Omental fat pad (tissue), 4 donors: ENCODE data around the gene CUX1. TPM values are rescaled to one million over a fixed set of nuclear protein-coding genes. Genes with fewer than 3 reads are reported as not detected.
"Not testable (repeated sequence)": the region's sequence is repeated elsewhere in the genome, so short reads cannot be mapped to it uniquely, and the experiment has no call there.

Experiments
- ATAC-seq: fragments of 150-250 bp; one replicate; pipeline ENCODE4 v1.9.1; 2016; ENCODE audit warnings: mild to moderate bottlenecking, moderate library complexity; ENCODE audit not compliant: low FRiP score
- DNase-seq: peaks from one replicate; pipeline ENCODE4 v3.0.0-alpha.2; 2019; ENCODE audit warnings: low spot score
- total RNA-seq, 4 donors: library from RNA; depleted of rRNA; stranded (reverse); fragments of >200 nt; gene quantifications; one replicate each; pipeline ENCODE4 v1.1.0, GENCODE V29; 2016
- TF ChIP-seq, protein P1 (sequence below), 3 donors: fragments of 450-650 bp; IDR thresholded peaks; one replicate each; pipeline ENCODE4 v1.5.1; 2016 to 2017; ENCODE audit warnings: antibody characterized with exemption in 3 of 3, mild to moderate bottlenecking in 3 of 3, moderate library complexity in 2 of 3

Gene CUX1
- total RNA-seq, 4 donors from 2014 or later: 67.6 to 141 (median 75.7) TPM

DNA sequence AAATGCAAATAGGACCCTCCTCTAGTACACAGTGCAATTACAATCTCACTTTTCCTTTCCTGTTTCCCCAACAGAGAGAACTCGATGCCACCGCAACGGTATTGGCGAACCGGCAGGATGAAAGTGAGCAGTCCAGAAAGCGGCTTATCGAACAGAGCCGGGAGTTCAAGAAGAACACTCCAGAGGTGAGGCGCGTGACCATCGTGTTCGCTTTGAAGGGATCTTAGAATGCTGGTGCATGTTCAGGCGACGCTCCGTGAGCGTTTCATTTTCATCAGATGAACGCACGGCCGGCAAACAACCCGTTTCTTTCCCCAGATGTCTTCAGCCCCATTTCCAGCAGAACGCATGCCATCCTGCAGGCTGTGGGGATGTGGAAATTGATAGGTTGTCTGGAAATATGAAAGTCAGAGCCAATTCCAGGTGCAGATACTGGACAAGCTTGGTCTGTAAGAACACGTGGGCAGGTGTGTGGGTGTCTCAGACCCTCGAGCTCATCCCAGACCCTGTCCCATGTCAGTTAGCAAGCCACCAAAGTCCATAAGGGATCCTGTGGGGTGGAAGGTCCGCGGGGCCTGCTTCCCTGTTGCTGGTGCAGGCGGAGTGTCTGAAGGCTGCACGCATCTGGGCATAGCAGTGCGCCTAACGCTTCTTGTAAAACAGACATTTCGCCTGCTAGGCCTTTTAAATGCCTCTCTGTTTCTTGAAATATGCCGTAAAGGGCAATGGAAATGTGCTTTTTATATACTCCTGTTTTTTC lies 98.8 kb downstream of the CUX1 start:
- DNase-seq: no peak
- no peak for ATAC-seq
- TF ChIP-seq, protein P1, sequence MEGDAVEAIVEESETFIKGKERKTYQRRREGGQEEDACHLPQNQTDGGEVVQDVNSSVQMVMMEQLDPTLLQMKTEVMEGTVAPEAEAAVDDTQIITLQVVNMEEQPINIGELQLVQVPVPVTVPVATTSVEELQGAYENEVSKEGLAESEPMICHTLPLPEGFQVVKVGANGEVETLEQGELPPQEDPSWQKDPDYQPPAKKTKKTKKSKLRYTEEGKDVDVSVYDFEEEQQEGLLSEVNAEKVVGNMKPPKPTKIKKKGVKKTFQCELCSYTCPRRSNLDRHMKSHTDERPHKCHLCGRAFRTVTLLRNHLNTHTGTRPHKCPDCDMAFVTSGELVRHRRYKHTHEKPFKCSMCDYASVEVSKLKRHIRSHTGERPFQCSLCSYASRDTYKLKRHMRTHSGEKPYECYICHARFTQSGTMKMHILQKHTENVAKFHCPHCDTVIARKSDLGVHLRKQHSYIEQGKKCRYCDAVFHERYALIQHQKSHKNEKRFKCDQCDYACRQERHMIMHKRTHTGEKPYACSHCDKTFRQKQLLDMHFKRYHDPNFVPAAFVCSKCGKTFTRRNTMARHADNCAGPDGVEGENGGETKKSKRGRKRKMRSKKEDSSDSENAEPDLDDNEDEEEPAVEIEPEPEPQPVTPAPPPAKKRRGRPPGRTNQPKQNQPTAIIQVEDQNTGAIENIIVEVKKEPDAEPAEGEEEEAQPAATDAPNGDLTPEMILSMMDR (IDR thresholded peaks at IDR 0.05): no peak

DNA sequence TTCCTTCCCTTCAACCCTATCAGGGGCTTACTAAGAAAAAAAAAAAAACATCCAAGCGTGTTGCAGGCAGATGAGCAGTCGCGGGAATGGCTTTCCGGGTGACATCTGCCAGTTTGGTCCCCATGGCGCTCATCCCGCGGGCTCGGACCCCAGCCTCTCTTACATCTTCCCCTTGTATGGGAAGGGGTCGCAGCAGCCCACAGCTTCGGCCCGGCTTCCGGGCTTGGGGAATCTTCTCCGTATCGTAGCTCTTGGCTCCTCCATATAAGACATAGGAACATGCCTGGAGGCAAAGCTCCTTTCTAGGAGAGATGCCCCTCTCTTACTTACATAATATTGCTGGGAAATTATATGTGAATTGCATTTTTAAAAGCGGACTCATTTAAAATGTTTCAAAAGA lies 99.5 kb downstream of the CUX1 start:
- ATAC-seq (no peak), DNase-seq (no peak)
- TF ChIP-seq, protein P1 (IDR thresholded peaks at IDR 0.05): no peak

DNA sequence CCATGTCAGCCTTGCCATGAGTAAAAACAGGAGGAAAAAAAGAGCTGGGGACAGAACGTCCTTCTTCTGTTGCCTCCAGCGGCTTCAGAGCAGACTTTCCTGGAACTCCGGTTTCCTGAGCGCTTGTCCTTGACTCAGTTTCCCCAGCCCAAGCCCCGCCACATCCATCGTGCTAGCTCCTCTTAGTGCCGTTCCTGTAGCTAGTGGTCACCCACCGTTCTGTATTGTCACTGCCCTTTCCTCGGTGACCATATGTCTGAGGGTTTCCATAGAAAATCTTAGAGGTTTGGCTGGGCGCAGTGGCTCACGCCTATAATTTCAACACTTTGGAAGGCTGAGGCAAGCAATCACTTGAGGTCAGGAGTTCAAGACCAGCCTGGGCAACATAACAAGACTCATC lies 100.1 kb downstream of the CUX1 start:
- ATAC-seq (no peak), DNase-seq (no peak)
- TF ChIP-seq, protein P1 (IDR thresholded peaks at IDR 0.05): no peak

DNA sequence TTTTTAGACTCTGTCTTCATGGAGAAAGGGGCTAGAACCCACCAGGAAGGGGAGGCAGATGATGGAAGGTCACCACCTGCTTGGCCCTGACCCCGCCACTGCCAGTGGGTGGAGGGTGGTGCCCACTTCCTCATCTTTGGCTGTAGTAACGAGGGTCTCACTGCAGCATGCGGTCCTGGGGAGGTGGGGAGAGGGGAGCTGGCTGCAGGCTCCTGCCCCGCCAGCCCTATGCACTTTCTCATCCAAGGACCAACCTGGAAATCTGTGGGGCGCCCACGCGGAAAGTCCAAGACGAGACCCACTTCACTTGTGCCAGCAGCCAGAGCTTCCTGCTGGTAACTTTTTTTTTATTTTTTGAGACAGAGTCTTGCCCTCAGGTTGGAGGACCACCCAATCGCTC lies 101.0 kb downstream of the CUX1 start:
- TF ChIP-seq, protein P1 (IDR thresholded peaks at IDR 0.05): no peak
- no peak for ATAC-seq
- DNase-seq: no peak

DNA sequence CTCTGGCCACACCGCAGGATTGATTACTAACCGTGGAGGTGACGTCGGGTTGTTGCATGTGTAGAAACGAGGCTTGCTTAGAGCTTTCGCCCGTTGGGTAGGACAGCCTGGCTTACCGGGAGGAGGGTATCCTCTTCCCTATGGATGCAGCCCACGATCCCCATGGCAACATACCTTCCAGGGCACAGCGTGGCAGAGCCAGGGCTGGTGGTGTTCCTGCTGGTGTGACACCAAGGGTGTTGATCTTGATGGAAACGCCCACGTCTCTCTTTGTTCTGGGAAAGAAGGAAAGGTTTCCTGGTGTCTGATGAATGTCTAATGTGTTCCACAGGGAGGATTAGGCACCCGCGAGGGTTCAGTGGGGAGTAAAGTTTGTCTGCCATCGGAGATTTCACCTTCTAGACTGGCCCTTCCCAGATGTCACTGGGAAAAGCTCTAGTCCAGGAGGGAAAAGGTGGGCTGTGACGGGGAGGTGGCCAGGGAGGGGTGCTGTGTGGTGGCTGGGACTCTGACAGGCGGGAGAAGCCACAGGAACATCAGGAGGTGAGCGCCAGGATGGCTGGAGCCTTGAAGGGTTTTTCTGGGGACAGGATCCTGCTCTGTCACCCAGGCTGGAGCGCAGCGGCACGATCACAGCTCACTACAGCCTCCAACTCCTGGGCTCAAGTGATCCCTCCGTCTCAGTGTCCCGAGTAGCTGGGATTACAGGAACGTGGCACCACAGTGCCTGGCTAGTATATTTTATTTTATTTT lies 102.1 kb downstream of the CUX1 start:
- DNase-seq (no peak), ATAC-seq (no peak)
- TF ChIP-seq, protein P1 (IDR thresholded peaks at IDR 0.05): no peak

DNA sequence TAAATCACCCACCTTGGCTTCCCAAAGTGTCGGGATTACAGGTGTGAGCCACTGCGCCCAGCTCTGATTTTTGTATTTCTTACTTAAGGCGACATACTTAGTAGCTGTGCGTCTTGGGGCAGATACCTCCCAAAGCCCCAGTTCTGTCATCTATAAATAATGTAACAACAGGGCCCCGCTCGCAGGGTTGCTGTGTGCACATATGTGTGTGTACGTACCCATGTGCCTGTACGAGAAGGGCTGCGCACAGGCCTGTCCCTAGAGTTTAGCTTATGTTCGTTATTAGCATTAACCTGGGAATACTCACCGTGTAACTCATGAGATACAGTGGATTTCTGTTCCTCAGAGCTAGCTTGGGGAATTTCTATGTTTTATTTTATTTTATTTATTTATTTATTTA lies 103.6 kb downstream of the CUX1 start:
- ATAC-seq: no peak
- DNase-seq: no peak
- TF ChIP-seq, protein P1 (IDR thresholded peaks at IDR 0.05): no peak

DNA sequence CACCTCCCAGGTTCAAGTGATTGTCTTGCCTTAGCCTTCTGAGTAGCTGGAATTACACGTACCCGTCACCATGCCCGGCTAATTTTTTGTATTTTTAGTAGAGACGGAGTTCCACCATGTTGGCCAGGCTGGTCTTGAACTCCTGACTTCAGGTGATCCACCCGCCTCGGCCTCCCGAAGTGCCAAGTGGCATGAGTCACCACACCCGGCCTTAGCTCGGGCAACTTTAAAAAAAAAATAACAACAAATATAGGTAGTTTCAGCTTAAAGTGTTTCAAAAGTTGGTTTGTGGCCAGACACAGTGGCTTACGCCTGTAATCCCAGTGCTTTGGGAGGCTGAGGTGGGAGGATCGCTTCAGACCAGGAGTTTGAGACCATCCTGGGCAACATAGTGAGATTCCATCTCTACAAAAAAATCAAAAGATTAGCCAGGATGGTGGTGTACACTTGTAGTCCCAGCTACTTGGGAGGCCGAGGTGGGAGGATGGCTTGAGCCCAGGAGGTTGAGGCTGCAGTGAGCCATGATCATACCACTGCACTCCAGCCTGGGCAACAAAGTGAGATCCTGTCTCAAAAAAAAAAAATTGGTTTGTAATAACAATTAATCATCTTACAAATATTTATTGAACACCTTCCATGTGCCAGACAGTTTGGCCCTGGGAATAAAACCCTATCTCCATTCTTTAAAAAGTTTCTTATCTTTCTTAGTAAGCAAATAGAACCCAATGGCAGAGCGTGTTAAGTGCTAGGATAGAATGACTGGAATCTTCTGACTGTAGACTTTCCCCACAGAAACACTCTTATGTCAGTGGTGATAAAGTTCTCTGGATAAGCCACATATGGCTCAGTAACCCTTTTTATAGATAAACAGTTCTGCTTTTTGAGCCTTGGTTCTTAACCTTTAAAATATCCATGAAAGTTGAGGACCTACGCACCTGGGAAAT lies 104.4 kb downstream of the CUX1 start:
- DNase-seq, ATAC-seq: not testable (repeated sequence)
